ENCODE measurements around the gene BMS1.

- TF ChIP-seq POLR2AphosphoS5 (IDR thresholded peaks at IDR 0.05; ENCODE audit: low read depth, low read length) (no peak), CTCF (IDR thresholded peaks at IDR 0.05) (no peak), EP300 (IDR thresholded peaks at IDR 0.05; ENCODE audit: borderline replicate concordance in 1 of 2, low read depth in 1 of 2, low read length in 1 of 2) (no peak), CHD2 (IDR thresholded peaks at IDR 0.05; ENCODE audit: low read length, partially characterized antibody) (no peak), TAF1 (IDR thresholded peaks at IDR 0.05; ENCODE audit: borderline replicate concordance, low read depth, low read length) (no peak), REST (IDR thresholded peaks at IDR 0.05; ENCODE audit: low read depth, low read length) (no peak), PBX3 (IDR thresholded peaks at IDR 0.05) (no peak), RXRA (IDR thresholded peaks at IDR 0.05; ENCODE audit: borderline replicate concordance, low read depth) (no peak), JUND (IDR thresholded peaks at IDR 0.05) (no peak)
Observed at GRCh38 chr10:42754155-42755027, 28.2 kb upstream of the BMS1 start.
